Kidney epithelial cell (primary cell): ENCODE data around the gene NPY1R. TPM values are rescaled to one million over a fixed set of nuclear protein-coding genes. Genes with fewer than 3 reads are reported as not detected.
A peak's percentile ranks its signal among the peaks of the same experiment; 100 is the strongest.

Experiments
- DNase-seq: peaks from one replicate; pipeline ENCODE4 v3.0.0-alpha.2; 2010; ENCODE audit warnings: low read depth
- H3K27me3 ChIP-seq: 2 replicates; pipeline ENCODE4 v1.6.0; 2011; ENCODE audit warnings: low read length; ENCODE audit not compliant: control insufficient read depth, insufficient read depth
- H3K36me3 ChIP-seq: 2 replicates; pipeline ENCODE4 v1.5.1; 2011; ENCODE audit warnings: low read length; ENCODE audit not compliant: control insufficient read depth, insufficient read depth
- H3K4me3 ChIP-seq: 2 replicates; pipeline ENCODE4 v1.5.1; 2011; ENCODE audit warnings: low read depth, mild to moderate bottlenecking, control low read depth, low read length
- CTCF ChIP-seq: IDR thresholded peaks from 2 replicates; pipeline ENCODE4 v1.5.1; 2011; ENCODE audit warnings: mild to moderate bottlenecking, moderate library complexity, low read length, control low read depth, inconsistent platforms; ENCODE audit not compliant: insufficient read depth, poor library complexity, severe bottlenecking
- total RNA-seq: library from RNA; depleted of rRNA; stranded (reverse); fragments of >200 nt; gene quantifications from 2 replicates; pipeline ENCODE4 v1.2.3, GENCODE V29; 2015

The NPY1R gene
- total RNA-seq: 1.7 and 2.7 TPM in 2 replicates

GRCh38 chr4:163332526-163333406, at the start of gene NPY1R:
Gene NPY1R, minus strand, starts transcription at chr4:163332596. Its CDS starts 6,042 bp downstream, at chr4:163326554.
- TF ChIP-seq CTCF: peak; percentile 82
- Histone ChIP-seq H3K27me3 (peaks cover 8% of the 10 kb centered on the region), H3K4me3 (peak within 1 kb of the TSS; percentile 64), H3K36me3 (no peaks in the 10 kb centered on the region)
- peak; percentile 45 for DNase-seq

GRCh38 chr4:163380703-163381102, 48.3 kb upstream of the NPY1R start:
- DNase-seq: no peak
- no peak for TF ChIP-seq CTCF
- Histone ChIP-seq H3K4me3 (no peak overlapping the region), H3K36me3 (no peaks in the 10 kb centered on the region), H3K27me3 (no peaks in the 10 kb centered on the region)

GRCh38 chr4:163378661-163379060, 46.3 kb upstream of the NPY1R start:
- Histone ChIP-seq H3K36me3 (no peaks in the 10 kb centered on the region), H3K27me3 (no peaks in the 10 kb centered on the region), H3K4me3 (no peak overlapping the region)
- peak; percentile 44 for DNase-seq
- TF ChIP-seq CTCF: no peak

- no peak for TF ChIP-seq CTCF
- no peak overlapping the region for H3K4me3 ChIP-seq
- H3K27me3 ChIP-seq: no peaks in the 10 kb centered on the region
- DNase-seq: no peak
- no peaks in the 10 kb centered on the region for H3K36me3 ChIP-seq
Measured at GRCh38 chr4:163372029-163372428, 39.6 kb upstream of the NPY1R start.

- peak; percentile 49 for DNase-seq
- TF ChIP-seq CTCF: no peak
- no peak overlapping the region for H3K4me3 ChIP-seq
- no peaks in the 10 kb centered on the region for H3K27me3 ChIP-seq
- no peaks in the 10 kb centered on the region for H3K36me3 ChIP-seq
Measured at GRCh38 chr4:163367651-163368050, 35.3 kb upstream of the NPY1R start.

GRCh38 chr4:163356104-163356503, 23.7 kb upstream of the NPY1R start:
- no peaks in the 10 kb centered on the region for H3K36me3 ChIP-seq
- DNase-seq: no peak
- H3K4me3 ChIP-seq: no peak overlapping the region
- H3K27me3 ChIP-seq: no peaks in the 10 kb centered on the region
- peak; percentile 3 for TF ChIP-seq CTCF
